HCT116 (cell line): ENCODE measurements around the gene SLC35B2. TPM values are rescaled to one million over a fixed set of nuclear protein-coding genes. Genes with fewer than 3 reads are reported as not detected.
A peak's percentile ranks its signal among the peaks of the same experiment; 100 is the strongest.

Experiments used
- ATAC-seq: fragments of 200-7000 bp; cut with Tn5 transposase; 2 replicates; pipeline ENCODE4 v1.9.1; 2020; ENCODE audit warnings: mild to moderate bottlenecking, moderate library complexity
- BruUV-seq: library from RNA; stranded (reverse); fragments of 400-500 nt; replicated peaks from 2 replicates; lab custom pipeline; 2021; lab: Mats Ljungman, UMichigan
- CTCF ChIA-PET: fragments of 300-600 bp; sonication (Branson Sonifier 250); formaldehyde crosslinking; loops from one replicate; lab custom pipeline; 2021; ENCODE audit warnings: antibody characterized with exemption; lab: Charles Lee
- POLR2A ChIA-PET: fragments of 300-600, 350-600 bp; sonication (Branson Sonifier 250); formaldehyde crosslinking; loops from one replicate; lab custom pipeline; 2021; ENCODE audit warnings: antibody characterized with exemption; lab: Charles Lee
- RAD21 ChIA-PET, 2 experiments: fragments of 300-600 bp; sonication (Branson Sonifier 250); formaldehyde crosslinking; loops; one replicate each; lab custom pipeline; 2023; ENCODE audit warnings: low total read pairs in 2 of 2; ENCODE audit not compliant: uncharacterized antibody in 2 of 2, unreplicated experiment in 2 of 2, low non-redundant PET in 1 of 2; lab: Charles Lee
- DNase-seq: peaks from one replicate; pipeline ENCODE4 v3.0.0-alpha.2; 2010; ENCODE audit warnings: low read depth, low spot score
- H2AFZ ChIP-seq: fragments of 200-600 bp; shearing (Covaris generic), sonication (generic); 2 replicates; pipeline ENCODE4 v1.6.1; 2017; ENCODE audit warnings: low read depth, mixed run types, mixed read lengths, antibody characterized with exemption, low read length; ENCODE audit not compliant: poor library complexity, severe bottlenecking
- H3K27ac ChIP-seq: 2 replicates; pipeline ENCODE4 v1.5.1; 2012; ENCODE audit warnings: low read depth, low read length
- H3K27me3 ChIP-seq: fragments of 200-600 bp; sonication (generic); 2 replicates; pipeline ENCODE4 v1.6.1; 2016; ENCODE audit warnings: mixed run types, low read length, mixed read lengths; ENCODE audit not compliant: insufficient read depth
- H3K36me3 ChIP-seq, 2 experiments: fragments of 200-500 bp in 1 of 2; fragments of 200-600 bp in 1 of 2; sonication (Bioruptor generic) in 1 of 2; sonication (generic) in 1 of 2; 2 replicates each; pipeline versions ENCODE4 v1.5.1 to v1.6.1; 2014 to 2016; ENCODE audit warnings: low read length in 2 of 2, inconsistent platforms in 1 of 2, mixed read lengths in 1 of 2, mixed run types in 1 of 2; ENCODE audit not compliant: insufficient read depth in 2 of 2, control insufficient read depth in 1 of 2
- H3K4me1 ChIP-seq, 2 experiments: fragments of 200-600 bp in 1 of 2; sonication (generic) in 1 of 2; 2 replicates each; pipeline versions ENCODE4 v1.5.1 to v1.6.1; 2012 to 2017; ENCODE audit warnings: low read length in 2 of 2, inconsistent platforms in 1 of 2, mild to moderate bottlenecking in 1 of 2, mixed read lengths in 1 of 2, mixed run types in 1 of 2, moderate library complexity in 1 of 2; ENCODE audit not compliant: insufficient read depth in 2 of 2, control insufficient read depth in 1 of 2
- H3K4me2 ChIP-seq: fragments of 200-600 bp; sonication (generic); 2 replicates; pipeline ENCODE4 v1.6.1; 2017; ENCODE audit warnings: mixed run types, low read length, mixed read lengths
- H3K4me3 ChIP-seq, 2 experiments: fragments of 200-600 bp in 1 of 2; sonication (generic) in 1 of 2; replicated peaks in 1 of 2; 2 replicates each; pipeline ENCODE4 v1.5.1; 2011 to 2016; ENCODE audit warnings: low read length in 2 of 2, control low read depth in 1 of 2, low read depth in 1 of 2, mild to moderate bottlenecking in 1 of 2, mixed read lengths in 1 of 2, mixed run types in 1 of 2
- H3K79me2 ChIP-seq: fragments of 200-600 bp; sonication (generic); 2 replicates; pipeline ENCODE4 v1.6.1; 2017; ENCODE audit warnings: mild to moderate bottlenecking, mixed run types, low read length, moderate library complexity, mixed read lengths; ENCODE audit not compliant: insufficient read depth
- H3K9ac ChIP-seq: fragments of 200-600 bp; sonication (generic); 2 replicates; pipeline ENCODE4 v1.6.1; 2016; ENCODE audit warnings: low read length, mixed read lengths
- H3K9me2 ChIP-seq: fragments of 200-600 bp; sonication (generic), shearing (Covaris generic); 2 replicates; pipeline ENCODE4 v1.6.1; 2017; ENCODE audit warnings: mixed run types, mild to moderate bottlenecking, moderate library complexity; ENCODE audit not compliant: insufficient read depth
- H3K9me3 ChIP-seq, 2 experiments: fragments of 200-500 bp in 1 of 2; fragments of 200-600 bp in 1 of 2; sonication (Bioruptor generic) in 1 of 2; sonication (generic) in 1 of 2; 2 replicates each; pipeline ENCODE4 v1.6.1; 2014 to 2017; ENCODE audit warnings: low read length in 2 of 2, mixed read lengths in 2 of 2, inconsistent platforms in 1 of 2, low read depth in 1 of 2, mild to moderate bottlenecking in 1 of 2, mixed run types in 1 of 2, moderate library complexity in 1 of 2; ENCODE audit not compliant: control insufficient read depth in 1 of 2, insufficient read depth in 1 of 2
- H4K20me1 ChIP-seq: fragments of 200-600 bp; sonication (generic), shearing (Covaris generic); 2 replicates; pipeline ENCODE4 v1.6.1; 2017; ENCODE audit warnings: mixed run types, mild to moderate bottlenecking, moderate library complexity; ENCODE audit not compliant: insufficient read depth
- ELF1 ChIP-seq: IDR thresholded peaks from 2 replicates; pipeline ENCODE4 v1.6.1; 2012; ENCODE audit warnings: low read depth, borderline replicate concordance
- EZH2 ChIP-seq: fragments of 200-600 bp; sonication (generic); IDR thresholded peaks from 2 replicates; pipeline ENCODE4 v1.6.1; 2017; ENCODE audit warnings: antibody characterized with exemption, mixed run types
- EZH2phosphoT487 ChIP-seq: fragments of 200-600 bp; IDR thresholded peaks from 2 replicates; pipeline ENCODE4 v1.6.1; 2018; ENCODE audit warnings: antibody characterized with exemption, borderline replicate concordance
- FOSL1 ChIP-seq: IDR thresholded peaks from 2 replicates; pipeline ENCODE4 v1.6.1; 2012; ENCODE audit warnings: low read depth
- POLR2A ChIP-seq: IDR thresholded peaks from 2 replicates; pipeline ENCODE4 v1.7.0; 2011; ENCODE audit warnings: borderline replicate concordance; ENCODE audit not compliant: insufficient read depth, insufficient read length; ENCODE audit errors: extremely low read depth
- POLR2AphosphoS5 ChIP-seq: IDR thresholded peaks from 2 replicates; pipeline ENCODE4 v1.6.1; 2011; ENCODE audit warnings: mild to moderate bottlenecking, low read depth, low read length, moderate library complexity
- RAD21 ChIP-seq: IDR thresholded peaks from 2 replicates; pipeline ENCODE4 v1.6.1; 2012; ENCODE audit warnings: low read depth, mild to moderate bottlenecking
- SP1 ChIP-seq: IDR thresholded peaks from 2 replicates; pipeline ENCODE4 v1.6.1; 2012; ENCODE audit warnings: low read depth
- SRF ChIP-seq: IDR thresholded peaks from 2 replicates; pipeline ENCODE4 v1.6.1; 2012; ENCODE audit warnings: low read depth
- YY1 ChIP-seq: IDR thresholded peaks from 2 replicates; pipeline ENCODE4 v1.6.1; 2011; ENCODE audit warnings: low read length, low read depth, moderate library complexity, mild to moderate bottlenecking; ENCODE audit not compliant: insufficient replicate concordance; ENCODE audit errors: extremely low read depth
- ZFX ChIP-seq: fragments of 450-650 bp; IDR thresholded peaks from 2 replicates; pipeline ENCODE4 v1.6.1; 2017
- ZNF274 ChIP-seq: fragments of 200-500 bp; sonication (Bioruptor generic); IDR thresholded peaks from 2 replicates; pipeline ENCODE4 v1.6.1; 2014; ENCODE audit warnings: mild to moderate bottlenecking, low read depth, low read length, inconsistent platforms
- intact Hi-C: fragments of 100-400 bp; cut with micrococcal nuclease; formaldehyde crosslinking; loops from 2 replicates; pipeline ENCODE4 v1.10.0; 2022
- total RNA-seq: library from RNA; stranded (reverse); gene quantifications from one replicate; pipeline ENCODE4 v1.2.1, GENCODE V29; 2021; ENCODE audit not compliant: unreplicated experiment
- TF ChIP-seq, protein P1 (sequence below): IDR thresholded peaks from 2 replicates; pipeline ENCODE4 v1.6.1; 2011; ENCODE audit warnings: mild to moderate bottlenecking, low read length, moderate library complexity; ENCODE audit not compliant: insufficient replicate concordance; ENCODE audit errors: extremely low read depth
- TF ChIP-seq, protein P2 (sequence below): IDR thresholded peaks from 2 replicates; pipeline ENCODE4 v1.6.1; 2012
- TF ChIP-seq, protein P3 (sequence below), 3 experiments: fragments of 200-600 bp in 1 of 3; sonication (generic) in 1 of 3; IDR thresholded peaks in 2 of 3; conservative IDR thresholded peaks in 1 of 3; 2 replicates each; pipeline ENCODE4 v1.5.1; 2012 to 2017; ENCODE audit warnings: low read depth in 2 of 3, low read length in 2 of 3, antibody characterized with exemption in 1 of 3, borderline replicate concordance in 1 of 3, control low read depth in 1 of 3, mild to moderate bottlenecking in 1 of 3, mixed read lengths in 1 of 3, mixed run types in 1 of 3, moderate library complexity in 1 of 3; ENCODE audit not compliant: insufficient read depth in 1 of 3

Gene SLC35B2
- total RNA-seq, 1 experiment from 2014 or later: 50.5 TPM

DNA sequence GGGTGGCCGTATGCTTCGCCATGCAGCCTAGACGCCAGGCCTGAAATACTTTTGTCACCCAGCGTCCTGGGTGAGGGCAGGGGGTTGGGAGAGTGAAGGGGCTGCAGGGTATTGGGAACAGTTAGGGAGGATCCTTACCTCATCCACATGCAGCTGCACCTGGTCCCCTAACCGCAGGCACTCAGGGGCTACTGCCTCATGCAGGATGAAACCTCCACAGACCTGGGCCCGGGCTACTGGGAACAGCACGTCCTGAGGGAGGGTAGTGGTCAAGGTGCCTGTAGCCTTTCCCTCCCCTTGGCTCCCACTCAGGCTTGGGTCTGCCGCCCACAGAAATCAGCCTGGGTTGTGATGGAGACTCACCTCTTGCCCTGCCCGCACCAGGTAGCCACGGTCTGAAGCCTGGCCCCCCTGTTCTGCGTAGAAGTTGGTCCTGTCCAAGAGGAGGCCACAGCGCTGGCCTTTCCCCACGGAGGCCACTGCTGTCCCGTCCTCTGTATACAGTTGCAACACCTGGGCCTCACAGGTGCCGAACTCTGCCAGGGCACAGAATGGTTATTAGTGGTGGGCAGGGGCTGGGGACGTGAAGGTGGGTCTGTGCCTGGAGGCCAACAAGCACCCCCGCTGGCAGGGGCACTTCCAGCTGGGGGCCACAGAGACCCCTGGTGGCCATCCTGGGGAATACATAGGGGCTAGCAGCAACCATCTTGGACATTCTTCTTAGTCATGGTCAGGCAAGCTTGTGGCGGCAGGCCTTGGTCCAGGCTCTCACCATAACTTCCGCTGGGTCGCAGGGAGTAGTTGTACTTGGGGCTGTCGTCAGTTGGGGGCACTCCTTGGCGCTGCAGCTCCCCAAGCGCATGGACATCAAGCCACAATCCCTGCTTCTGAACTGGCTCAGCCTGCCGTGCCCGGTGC lies 47.2 kb upstream of the SLC35B2 start:
- DNase-seq: peak; percentile 10
- peak; percentile 76 for ATAC-seq
- Histone ChIP-seq H4K20me1 (no peaks in the 10 kb centered on the region), H3K27me3 (no peaks in the 10 kb centered on the region), H3K4me3 (no peak overlapping the region), H3K4me2 (no peak overlapping the region), H3K9me3 (no peaks in the 10 kb centered on the region), H3K9ac (no peak overlapping the region), H3K4me1 (no peaks in the 10 kb centered on the region), H3K36me3 (peaks cover 30 to 61% of the 10 kb centered on the region in 2 experiments), H3K9me2 (no peaks in the 10 kb centered on the region), H3K27ac (no peak overlapping the region), H2AFZ (no peak overlapping the region), H3K79me2 (no peaks in the 10 kb centered on the region)
- peak; percentile 52 for TF ChIP-seq RAD21
- TF ChIP-seq EZH2phosphoT487: no peak
- no peak for TF ChIP-seq ZNF274
- TF ChIP-seq SP1: no peak
- peak; percentile 59 for TF ChIP-seq YY1
- TF ChIP-seq SRF: no peak
- TF ChIP-seq, protein P1, sequence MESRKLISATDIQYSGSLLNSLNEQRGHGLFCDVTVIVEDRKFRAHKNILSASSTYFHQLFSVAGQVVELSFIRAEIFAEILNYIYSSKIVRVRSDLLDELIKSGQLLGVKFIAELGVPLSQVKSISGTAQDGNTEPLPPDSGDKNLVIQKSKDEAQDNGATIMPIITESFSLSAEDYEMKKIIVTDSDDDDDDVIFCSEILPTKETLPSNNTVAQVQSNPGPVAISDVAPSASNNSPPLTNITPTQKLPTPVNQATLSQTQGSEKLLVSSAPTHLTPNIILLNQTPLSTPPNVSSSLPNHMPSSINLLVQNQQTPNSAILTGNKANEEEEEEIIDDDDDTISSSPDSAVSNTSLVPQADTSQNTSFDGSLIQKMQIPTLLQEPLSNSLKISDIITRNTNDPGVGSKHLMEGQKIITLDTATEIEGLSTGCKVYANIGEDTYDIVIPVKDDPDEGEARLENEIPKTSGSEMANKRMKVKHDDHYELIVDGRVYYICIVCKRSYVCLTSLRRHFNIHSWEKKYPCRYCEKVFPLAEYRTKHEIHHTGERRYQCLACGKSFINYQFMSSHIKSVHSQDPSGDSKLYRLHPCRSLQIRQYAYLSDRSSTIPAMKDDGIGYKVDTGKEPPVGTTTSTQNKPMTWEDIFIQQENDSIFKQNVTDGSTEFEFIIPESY: no peak
- TF ChIP-seq POLR2A: no peak
- TF ChIP-seq, protein P2, sequence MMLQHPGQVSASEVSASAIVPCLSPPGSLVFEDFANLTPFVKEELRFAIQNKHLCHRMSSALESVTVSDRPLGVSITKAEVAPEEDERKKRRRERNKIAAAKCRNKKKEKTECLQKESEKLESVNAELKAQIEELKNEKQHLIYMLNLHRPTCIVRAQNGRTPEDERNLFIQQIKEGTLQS: no peak
- TF ChIP-seq, protein P3, sequence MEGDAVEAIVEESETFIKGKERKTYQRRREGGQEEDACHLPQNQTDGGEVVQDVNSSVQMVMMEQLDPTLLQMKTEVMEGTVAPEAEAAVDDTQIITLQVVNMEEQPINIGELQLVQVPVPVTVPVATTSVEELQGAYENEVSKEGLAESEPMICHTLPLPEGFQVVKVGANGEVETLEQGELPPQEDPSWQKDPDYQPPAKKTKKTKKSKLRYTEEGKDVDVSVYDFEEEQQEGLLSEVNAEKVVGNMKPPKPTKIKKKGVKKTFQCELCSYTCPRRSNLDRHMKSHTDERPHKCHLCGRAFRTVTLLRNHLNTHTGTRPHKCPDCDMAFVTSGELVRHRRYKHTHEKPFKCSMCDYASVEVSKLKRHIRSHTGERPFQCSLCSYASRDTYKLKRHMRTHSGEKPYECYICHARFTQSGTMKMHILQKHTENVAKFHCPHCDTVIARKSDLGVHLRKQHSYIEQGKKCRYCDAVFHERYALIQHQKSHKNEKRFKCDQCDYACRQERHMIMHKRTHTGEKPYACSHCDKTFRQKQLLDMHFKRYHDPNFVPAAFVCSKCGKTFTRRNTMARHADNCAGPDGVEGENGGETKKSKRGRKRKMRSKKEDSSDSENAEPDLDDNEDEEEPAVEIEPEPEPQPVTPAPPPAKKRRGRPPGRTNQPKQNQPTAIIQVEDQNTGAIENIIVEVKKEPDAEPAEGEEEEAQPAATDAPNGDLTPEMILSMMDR (IDR thresholded peaks at IDR 0.05 in 2 of 3, conservative IDR thresholded peaks at IDR 0.05 in 1 of 3; ENCODE audit: borderline replicate concordance in 1 of 3, insufficient read depth in 1 of 3, low read depth in 2 of 3, low read length in 2 of 3): peak; percentile 46 to 87 (median 85); a peak in 5 of 6 replicates
- no peak for TF ChIP-seq FOSL1
- TF ChIP-seq POLR2AphosphoS5: no peak
- TF ChIP-seq EZH2: no peak
- TF ChIP-seq ZFX: no peak
- TF ChIP-seq ELF1: no peak
- ChIA-PET POLR2A (interaction anchor here (1.4 kb wide), 1 partner anchor 8 kb away, joined by 4 read pairs; the partner anchor contains the start of gene AARS2), CTCF (interaction anchor here (0.6 to 2.1 kb wide), 7 partner anchors 8 to 208 kb away, joined by 3 to 18 read pairs (median 5); partner anchors contain the start of gene AARS2), RAD21 (interaction anchor here (0.8 to 1.1 kb wide), 1 partner anchor 37 kb away, joined by 3 to 4 read pairs; no protein-coding TSS in a partner anchor)
- no TSS peak for BruUV-seq
- intact Hi-C loops: loop anchor here (1.0 kb wide), 1 partner anchor 36 kb away; no protein-coding TSS in a partner anchor
